Vagina (tissue), 2 donors: ENCODE data around the gene SCAI.
"Not testable (repeated sequence)": the region's sequence is repeated elsewhere in the genome, so short reads cannot be mapped to it uniquely, and the experiment has no call there.

Experiments
- POLR2A ChIP-seq, 2 donors: fragments of 450-650 bp; IDR thresholded peaks; one replicate each; pipeline ENCODE4 v1.6.1; 2017; ENCODE audit warnings: antibody characterized with exemption in 2 of 2, mild to moderate bottlenecking in 2 of 2, moderate library complexity in 2 of 2
- TF ChIP-seq, protein P1 (sequence below), 3 experiments: fragments of 450-650 bp in 2 of 3; fragments of 200-600 bp in 1 of 3; sonication (generic) in 1 of 3; IDR thresholded peaks; one replicate each; pipeline ENCODE4 v1.5.1; 2017 to 2019; ENCODE audit warnings: antibody characterized with exemption in 3 of 3, mild to moderate bottlenecking in 2 of 3, moderate library complexity in 2 of 3

DNA sequence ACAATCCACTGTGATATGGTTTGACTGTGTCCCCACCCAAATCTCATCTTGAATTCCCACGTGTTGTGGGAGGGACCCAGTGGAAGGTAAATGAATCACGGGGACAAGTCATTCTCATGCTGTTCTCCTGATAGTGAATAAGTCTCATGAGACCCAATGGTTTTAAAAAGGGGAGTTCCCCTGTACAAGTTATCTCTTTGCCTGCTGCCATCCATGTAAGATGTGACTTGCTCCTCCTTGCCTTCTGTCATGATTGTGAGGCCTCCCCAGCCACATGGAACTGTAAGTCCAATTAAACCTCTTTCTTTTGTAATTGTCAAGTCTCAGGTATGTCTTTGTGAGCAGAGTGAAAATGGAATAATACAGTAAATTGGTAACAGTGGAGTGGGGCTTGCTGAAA lies 62.5 kb downstream of the SCAI start:
- TF ChIP-seq, protein P1, sequence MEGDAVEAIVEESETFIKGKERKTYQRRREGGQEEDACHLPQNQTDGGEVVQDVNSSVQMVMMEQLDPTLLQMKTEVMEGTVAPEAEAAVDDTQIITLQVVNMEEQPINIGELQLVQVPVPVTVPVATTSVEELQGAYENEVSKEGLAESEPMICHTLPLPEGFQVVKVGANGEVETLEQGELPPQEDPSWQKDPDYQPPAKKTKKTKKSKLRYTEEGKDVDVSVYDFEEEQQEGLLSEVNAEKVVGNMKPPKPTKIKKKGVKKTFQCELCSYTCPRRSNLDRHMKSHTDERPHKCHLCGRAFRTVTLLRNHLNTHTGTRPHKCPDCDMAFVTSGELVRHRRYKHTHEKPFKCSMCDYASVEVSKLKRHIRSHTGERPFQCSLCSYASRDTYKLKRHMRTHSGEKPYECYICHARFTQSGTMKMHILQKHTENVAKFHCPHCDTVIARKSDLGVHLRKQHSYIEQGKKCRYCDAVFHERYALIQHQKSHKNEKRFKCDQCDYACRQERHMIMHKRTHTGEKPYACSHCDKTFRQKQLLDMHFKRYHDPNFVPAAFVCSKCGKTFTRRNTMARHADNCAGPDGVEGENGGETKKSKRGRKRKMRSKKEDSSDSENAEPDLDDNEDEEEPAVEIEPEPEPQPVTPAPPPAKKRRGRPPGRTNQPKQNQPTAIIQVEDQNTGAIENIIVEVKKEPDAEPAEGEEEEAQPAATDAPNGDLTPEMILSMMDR (IDR thresholded peaks at IDR 0.05) = not testable (repeated sequence)
- TF ChIP-seq POLR2A (IDR thresholded peaks at IDR 0.05) = not testable (repeated sequence)
